ENCODE results near the gene COG5.
A peak's percentile ranks its signal among the peaks of the same experiment; 100 is the strongest.

Gene COG5

GRCh38 chr7:107392830-107393229 is 170.9 kb downstream of the COG5 start:
- no peak for DNase-seq

GRCh38 chr7:107390916-107391315 is 172.8 kb downstream of the COG5 start:
- DNase-seq = no peak

GRCh38 chr7:107388604-107389003 is 175.1 kb downstream of the COG5 start:
- no peak for DNase-seq

- DNase-seq = no peak
These were observed 176.0 kb downstream of the COG5 start for GRCh38 chr7:107387573-107388219.

GRCh38 chr7:107387128-107387527 is 176.6 kb downstream of the COG5 start:
- peak in 1 of 2 donors; percentile 1 for DNase-seq

GRCh38 chr7:107386548-107387102 is 177.1 kb downstream of the COG5 start:
- no peak for DNase-seq

GRCh38 chr7:107384025-107384424 is 179.7 kb downstream of the COG5 start:
- no peak for DNase-seq

- no peak for DNase-seq
These were observed 180.5 kb downstream of the COG5 start for GRCh38 chr7:107383203-107383602.

- no peak for DNase-seq
These were observed 182.3 kb downstream of the COG5 start for GRCh38 chr7:107381453-107381852.

- DNase-seq = no peak
These were observed 190.4 kb downstream of the COG5 start for GRCh38 chr7:107373354-107373753.

- DNase-seq = no peak
These were observed 191.4 kb downstream of the COG5 start for GRCh38 chr7:107372298-107372697.

GRCh38 chr7:107370816-107371215 is 192.9 kb downstream of the COG5 start:
- DNase-seq = no peak

- no peak for DNase-seq
These were observed 198.9 kb downstream of the COG5 start for GRCh38 chr7:107364787-107365186.

GRCh38 chr7:107359520-107360316 is 204.0 kb downstream of the COG5 start:
- DNase-seq = no peak

- no peak for DNase-seq
These were observed 208.1 kb downstream of the COG5 start for GRCh38 chr7:107355616-107356015.

GRCh38 chr7:107354640-107355039 is 209.1 kb downstream of the COG5 start:
- DNase-seq = no peak

GRCh38 chr7:107353701-107354100 is 210.0 kb downstream of the COG5 start:
- DNase-seq = no peak

GRCh38 chr7:107345898-107346297 is 217.8 kb downstream of the COG5 start:
- DNase-seq = no peak

GRCh38 chr7:107344799-107345198 is 218.9 kb downstream of the COG5 start:
- DNase-seq = no peak

GRCh38 chr7:107344286-107344685 is 219.4 kb downstream of the COG5 start:
- DNase-seq = no peak

- no peak for DNase-seq
These were observed 225.6 kb downstream of the COG5 start for GRCh38 chr7:107338080-107338479.

GRCh38 chr7:107332488-107333269 is 231.0 kb downstream of the COG5 start:
- peak; percentile 18 to 39 for DNase-seq

- no peak for DNase-seq
These were observed 233.2 kb downstream of the COG5 start for GRCh38 chr7:107330478-107330877.
